Glomerular endothelial cell (primary cell): ENCODE results near the gene CDPF1. TPM values are rescaled to one million over a fixed set of nuclear protein-coding genes. Genes with fewer than 3 reads are reported as not detected.

Experiments
- DNase-seq: peaks from one replicate; pipeline ENCODE4 v3.0.0-alpha.2; 2011; ENCODE audit warnings: low read depth, low spot score; ENCODE audit errors: extremely low read depth
- total RNA-seq: library from RNA; depleted of rRNA; stranded (reverse); fragments of >200 nt; gene quantifications from 2 replicates; pipeline ENCODE4 v1.2.3, GENCODE V29; 2015

The CDPF1 gene
- total RNA-seq, 1 donor from 2014 or later = 11.2 TPM

GRCh38 chr22:46259374-46259773 is 9.3 kb upstream of the CDPF1 start:
- DNase-seq = no peak

GRCh38 chr22:46256358-46256958 is 6.4 kb upstream of the CDPF1 start:
- DNase-seq = no peak

- DNase-seq = no peak
Measured at GRCh38 chr22:46251816-46252380, 1.8 kb upstream of the CDPF1 start.

- DNase-seq = no peak
Measured at GRCh38 chr22:46251266-46251665, 1.2 kb upstream of the CDPF1 start.

GRCh38 chr22:46250783-46251125 is 661 bp upstream of the CDPF1 start:
- no peak for DNase-seq

- no peak for DNase-seq
Measured at GRCh38 chr22:46247443-46247975, 2.6 kb downstream of the CDPF1 start.

- DNase-seq = no peak
Measured at GRCh38 chr22:46246178-46246577, 3.9 kb downstream of the CDPF1 start.

- no peak for DNase-seq
Measured at GRCh38 chr22:46245511-46245910, 4.6 kb downstream of the CDPF1 start.

- no peak for DNase-seq
Measured at GRCh38 chr22:46244771-46245170, 5.3 kb downstream of the CDPF1 start.

GRCh38 chr22:46242076-46242475 is 8.0 kb downstream of the CDPF1 start:
- DNase-seq = no peak

GRCh38 chr22:46241396-46242007 is 8.6 kb downstream of the CDPF1 start:
- DNase-seq = no peak

GRCh38 chr22:46240907-46241306 is 9.2 kb downstream of the CDPF1 start:
- DNase-seq = no peak

GRCh38 chr22:46240506-46240905 is 9.6 kb downstream of the CDPF1 start:
- DNase-seq = no peak

GRCh38 chr22:46240073-46240472 is 10.0 kb downstream of the CDPF1 start:
- no peak for DNase-seq

- no peak for DNase-seq
Measured at GRCh38 chr22:46239261-46240048, 10.6 kb downstream of the CDPF1 start.

GRCh38 chr22:46238541-46238940 is 11.6 kb downstream of the CDPF1 start:
- no peak for DNase-seq

- no peak for DNase-seq
Measured at GRCh38 chr22:46237453-46238124, 12.5 kb downstream of the CDPF1 start.

GRCh38 chr22:46234969-46235368 is 15.1 kb downstream of the CDPF1 start:
- DNase-seq = no peak

GRCh38 chr22:46233231-46233630 is 16.9 kb downstream of the CDPF1 start:
- DNase-seq = no peak

GRCh38 chr22:46230262-46230901 is 19.7 kb downstream of the CDPF1 start:
- DNase-seq = no peak
